Gastrocnemius medialis (tissue), 4 donors: ENCODE results near the gene TAF6.

Experiments
- POLR2A ChIP-seq, 2 donors: fragments of 450-650 bp; IDR thresholded peaks; one replicate each; pipeline ENCODE4 v1.6.1; 2017; ENCODE audit warnings: antibody characterized with exemption in 2 of 2, mild to moderate bottlenecking in 2 of 2, moderate library complexity in 2 of 2
- TF ChIP-seq, protein P1 (sequence below), 5 experiments: fragments of 450-650 bp in 3 of 5; fragments of 200-600 bp in 2 of 5; sonication (generic) in 2 of 5; IDR thresholded peaks in 4 of 5; conservative IDR thresholded peaks in 1 of 5; 1 replicate in 4 of 5; 2 replicates in 1 of 5; pipeline ENCODE4 v1.5.1; 2016 to 2019; ENCODE audit warnings: antibody characterized with exemption in 5 of 5, mild to moderate bottlenecking in 3 of 5, moderate library complexity in 3 of 5

DNA sequence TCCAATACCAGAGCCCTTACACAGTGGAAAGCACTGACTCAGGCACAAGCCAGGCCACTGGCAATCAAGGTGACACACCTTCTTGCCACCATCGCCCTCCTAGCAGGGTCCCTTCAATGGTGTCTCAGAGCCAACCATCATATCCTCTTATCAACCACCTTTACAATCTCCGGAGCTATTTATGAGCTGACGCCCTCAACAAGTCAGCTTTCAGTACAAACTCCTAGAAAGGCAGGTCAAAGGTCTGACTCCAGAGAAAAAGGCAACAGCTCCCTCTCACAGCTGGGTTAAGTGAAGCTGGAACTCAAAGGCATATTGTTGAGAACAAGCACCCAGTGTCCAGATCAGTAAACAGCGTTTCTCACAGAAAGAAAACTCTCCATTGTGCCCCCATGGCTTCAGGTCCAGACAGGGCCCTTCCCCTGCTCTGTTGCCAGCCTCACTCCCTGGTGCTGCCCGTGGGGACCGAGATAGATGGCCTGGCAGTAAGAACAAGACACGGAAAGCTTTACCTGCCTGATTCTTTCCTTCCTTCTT, 40.1 kb downstream of the TAF6 start:
- TF ChIP-seq, protein P1, sequence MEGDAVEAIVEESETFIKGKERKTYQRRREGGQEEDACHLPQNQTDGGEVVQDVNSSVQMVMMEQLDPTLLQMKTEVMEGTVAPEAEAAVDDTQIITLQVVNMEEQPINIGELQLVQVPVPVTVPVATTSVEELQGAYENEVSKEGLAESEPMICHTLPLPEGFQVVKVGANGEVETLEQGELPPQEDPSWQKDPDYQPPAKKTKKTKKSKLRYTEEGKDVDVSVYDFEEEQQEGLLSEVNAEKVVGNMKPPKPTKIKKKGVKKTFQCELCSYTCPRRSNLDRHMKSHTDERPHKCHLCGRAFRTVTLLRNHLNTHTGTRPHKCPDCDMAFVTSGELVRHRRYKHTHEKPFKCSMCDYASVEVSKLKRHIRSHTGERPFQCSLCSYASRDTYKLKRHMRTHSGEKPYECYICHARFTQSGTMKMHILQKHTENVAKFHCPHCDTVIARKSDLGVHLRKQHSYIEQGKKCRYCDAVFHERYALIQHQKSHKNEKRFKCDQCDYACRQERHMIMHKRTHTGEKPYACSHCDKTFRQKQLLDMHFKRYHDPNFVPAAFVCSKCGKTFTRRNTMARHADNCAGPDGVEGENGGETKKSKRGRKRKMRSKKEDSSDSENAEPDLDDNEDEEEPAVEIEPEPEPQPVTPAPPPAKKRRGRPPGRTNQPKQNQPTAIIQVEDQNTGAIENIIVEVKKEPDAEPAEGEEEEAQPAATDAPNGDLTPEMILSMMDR (IDR thresholded peaks at IDR 0.05 in 4 of 5, conservative IDR thresholded peaks at IDR 0.05 in 1 of 5): no peak
- TF ChIP-seq POLR2A (IDR thresholded peaks at IDR 0.05): no peak
